HG03558 (cell line): ENCODE measurements around the gene HIVEP2.
A peak's percentile ranks its signal among the peaks of the same experiment; 100 is the strongest.

ENCODE experiments used
- ATAC-seq: cut with Tn5 transposase; IDR thresholded peaks from one replicate; pipeline ENCODE4 v1.9.1; 2021; ENCODE audit warnings: moderate number of reproducible peaks; ENCODE audit not compliant: unreplicated experiment; ENCODE audit errors: extremely low read depth

HIVEP2 gene

DNA sequence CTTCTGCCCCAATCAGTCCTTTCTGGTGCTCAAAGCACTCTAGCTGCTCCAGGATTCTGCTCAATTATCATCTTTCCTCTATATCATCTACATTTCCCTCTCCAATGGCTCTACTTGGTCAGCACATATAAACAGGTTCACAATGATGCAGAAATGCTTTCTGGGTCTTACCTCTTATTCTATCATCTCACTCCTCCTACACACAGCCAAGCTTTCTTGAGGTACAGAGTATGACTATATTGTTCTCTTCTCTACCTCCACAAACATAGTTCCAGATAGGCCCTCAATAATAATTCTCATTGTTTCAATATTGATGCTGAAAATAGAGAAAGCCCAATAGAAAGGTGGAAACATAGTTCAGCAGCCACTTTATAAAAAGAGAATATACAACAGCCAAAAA, 48.2 kb downstream of the HIVEP2 start:
- ATAC-seq: no peak

DNA sequence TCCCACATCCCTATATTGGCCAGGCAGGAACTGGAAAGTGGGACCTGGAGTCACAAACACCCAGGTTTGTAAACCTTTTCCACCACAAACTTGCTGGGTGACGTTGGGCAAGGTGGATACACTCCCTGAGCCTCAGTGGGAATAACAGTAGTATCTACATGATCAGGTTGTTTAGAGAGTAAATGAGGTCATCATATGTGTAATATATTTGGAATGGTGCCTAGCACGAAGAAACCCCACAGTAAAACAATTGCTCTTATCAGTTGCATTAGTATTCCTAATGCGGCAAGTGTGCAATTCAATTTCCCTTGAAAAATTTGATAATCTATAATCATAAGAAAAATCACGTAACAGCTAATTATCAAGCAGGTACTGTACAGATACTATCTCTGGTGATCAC, 51.9 kb downstream of the HIVEP2 start:
- no peak for ATAC-seq

DNA sequence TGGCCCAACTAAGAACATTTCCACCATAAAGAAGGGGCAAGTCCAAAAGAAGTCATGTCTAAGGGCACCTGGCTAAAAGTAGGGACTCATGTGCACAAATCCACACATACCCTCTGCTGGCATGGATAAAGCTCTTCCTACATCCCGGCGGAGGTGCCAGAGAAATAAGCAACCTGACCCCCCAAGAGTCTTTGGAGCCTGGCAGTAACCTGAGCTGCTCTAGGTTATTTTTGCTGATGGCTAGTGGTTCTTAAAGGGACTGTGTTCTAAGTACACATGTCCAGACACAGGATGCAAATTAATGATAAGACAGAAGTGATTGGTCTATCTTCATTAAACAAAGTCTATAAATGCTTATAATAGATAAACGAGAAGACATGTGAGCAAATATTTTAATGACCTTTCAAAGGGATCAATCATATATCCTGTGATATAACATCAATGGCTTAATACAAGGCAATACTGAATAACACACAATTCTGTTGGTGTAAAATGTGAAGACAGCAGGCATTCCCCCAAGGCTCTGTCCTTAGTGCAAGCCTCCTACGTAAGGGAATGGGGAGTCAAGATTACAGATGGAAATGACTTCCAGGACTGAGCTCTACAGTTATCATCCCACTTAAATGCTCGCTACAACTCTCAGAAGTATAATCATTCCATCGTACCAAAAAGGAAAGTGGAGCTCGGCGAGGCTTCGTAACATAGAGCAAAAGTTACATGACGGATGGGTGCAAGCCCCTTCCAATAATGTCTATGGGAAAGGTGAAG, 52.5 kb downstream of the HIVEP2 start:
- ATAC-seq: no peak

- ATAC-seq: no peak
Measured at GRCh38 chr6:142891454-142891853, 53.5 kb downstream of the HIVEP2 start.

- ATAC-seq: no peak
Measured at GRCh38 chr6:142888456-142888855, 56.5 kb downstream of the HIVEP2 start.

DNA sequence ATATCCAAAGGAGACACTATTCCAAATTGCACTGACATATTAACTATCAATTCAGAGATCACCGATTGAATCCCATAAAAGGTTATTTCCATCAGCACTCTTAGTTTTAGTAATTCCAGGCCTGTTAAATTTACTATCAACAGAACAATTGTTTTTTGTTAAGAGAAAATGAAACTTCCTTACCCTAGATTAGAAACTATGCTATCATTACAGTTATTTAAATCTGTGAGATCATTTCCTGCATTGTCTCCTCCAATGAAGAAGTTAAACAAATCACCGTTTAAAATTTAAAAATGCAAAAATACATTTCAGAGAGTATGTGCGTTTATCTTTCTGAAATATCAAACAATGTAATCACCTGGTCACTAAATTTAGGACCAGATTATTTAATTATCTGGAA, 57.5 kb downstream of the HIVEP2 start:
- ATAC-seq: no peak

DNA sequence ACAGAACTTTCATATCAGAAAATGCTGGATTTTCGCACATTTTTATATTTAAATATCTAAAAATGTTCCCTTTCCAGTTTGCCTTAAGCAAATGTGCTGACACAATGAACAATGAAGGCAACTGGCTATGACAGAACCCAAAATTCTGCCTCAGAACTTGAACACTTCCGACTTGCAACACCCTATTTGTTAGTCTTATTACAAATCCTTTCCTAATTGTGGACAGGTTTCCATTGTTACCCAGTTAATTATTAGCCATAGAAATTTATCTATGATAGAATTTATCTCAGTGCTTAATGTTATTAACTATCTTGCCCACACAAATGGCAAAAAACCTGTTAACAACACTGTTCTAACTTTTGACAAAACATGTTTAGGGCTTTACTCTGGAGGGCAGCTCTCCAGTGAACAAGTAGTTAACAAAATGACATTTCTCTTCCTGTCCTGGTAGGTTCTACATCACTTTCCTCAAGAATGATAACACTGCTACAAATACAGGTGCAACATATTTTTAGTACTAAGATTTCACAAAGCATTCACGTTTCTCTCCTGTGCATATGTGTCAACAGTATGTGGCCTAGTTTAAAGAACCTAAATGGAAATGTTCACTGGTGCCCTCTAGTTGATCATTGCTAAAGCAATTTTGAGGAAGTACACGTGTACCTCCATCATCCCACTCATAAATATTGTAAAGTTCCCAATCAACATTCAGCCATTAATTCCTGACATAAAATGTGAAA, 58.4 kb downstream of the HIVEP2 start:
- ATAC-seq: peak; percentile 70

- ATAC-seq: peak; percentile 62
Measured at GRCh38 chr6:142885182-142885867, 59.7 kb downstream of the HIVEP2 start.

DNA sequence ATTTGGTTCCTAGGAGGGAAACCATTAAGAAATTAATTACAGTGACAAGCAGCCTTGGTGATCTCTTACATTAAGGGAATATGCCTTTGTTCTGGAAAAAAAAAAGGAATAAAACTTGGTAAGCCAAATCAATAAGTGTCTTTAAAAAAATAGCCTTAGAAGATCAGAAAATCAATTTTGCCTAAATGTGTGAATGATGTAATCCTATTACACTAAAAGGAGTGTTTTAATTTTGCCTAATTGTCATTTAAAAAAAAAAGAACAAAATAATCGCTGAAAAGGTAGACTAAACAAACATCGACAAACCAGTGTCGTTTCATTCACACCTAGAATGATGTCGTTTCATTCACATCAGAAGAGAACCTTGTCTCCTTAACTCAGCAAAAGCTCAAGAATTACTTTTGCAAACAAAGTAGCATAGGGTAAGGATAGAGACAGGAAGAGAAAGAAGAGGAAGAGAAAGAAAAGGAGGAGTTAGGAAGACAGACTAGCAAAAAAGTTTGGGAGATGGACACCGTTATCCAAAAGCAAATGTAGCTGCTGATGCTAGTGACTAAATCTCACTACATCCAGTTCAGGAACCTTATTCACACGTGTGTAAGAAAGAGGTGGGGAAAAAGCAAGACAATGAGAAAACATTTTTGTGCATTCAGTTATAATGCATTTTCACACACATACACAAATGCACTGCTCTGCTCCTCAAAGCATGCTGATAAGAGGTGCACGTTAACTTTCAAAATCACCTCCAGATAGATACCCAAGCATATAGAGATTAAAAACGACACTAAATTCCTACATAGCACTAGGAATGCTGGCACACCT, 60.6 kb downstream of the HIVEP2 start:
- ATAC-seq: no peak

- no peak for ATAC-seq
Measured at GRCh38 chr6:142883011-142883410, 62.0 kb downstream of the HIVEP2 start.

DNA sequence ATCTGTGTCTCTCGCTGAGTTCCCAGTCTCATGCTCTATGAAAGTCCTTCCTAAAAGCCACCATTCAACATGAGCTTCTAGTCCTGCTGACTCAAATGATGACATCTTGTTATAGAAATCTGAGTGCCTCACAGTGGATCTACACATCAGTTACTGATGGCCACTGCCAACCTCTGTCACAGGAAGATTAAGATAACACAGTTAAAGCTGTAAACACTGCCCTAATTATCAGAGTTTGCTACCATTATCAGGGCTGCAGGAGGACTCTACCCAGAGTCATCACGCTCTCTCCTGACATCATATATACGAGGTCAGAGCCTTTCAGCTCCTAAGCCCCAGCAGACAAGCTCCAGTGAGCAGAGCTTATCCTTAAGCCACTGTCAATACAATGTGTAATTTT, 63.2 kb downstream of the HIVEP2 start:
- no peak for ATAC-seq

DNA sequence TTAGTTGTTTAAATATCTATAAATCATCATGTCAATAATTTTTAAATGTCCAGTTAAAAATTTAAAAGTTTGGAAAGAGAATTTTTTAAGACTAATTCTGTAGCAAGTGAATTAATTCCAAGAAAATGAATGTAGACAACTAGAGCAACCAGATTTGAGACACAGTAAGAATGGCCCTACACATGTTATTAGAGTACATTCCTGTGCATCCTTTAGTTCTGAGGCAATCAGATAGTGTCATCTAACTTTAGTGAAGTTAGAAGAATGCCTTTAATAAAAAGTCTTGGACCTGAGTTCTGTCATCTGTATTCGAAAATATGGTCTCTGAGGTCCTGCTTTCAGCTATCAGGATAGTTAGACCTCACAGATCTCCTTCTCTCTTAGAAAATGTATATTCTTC, 63.7 kb downstream of the HIVEP2 start:
- no peak for ATAC-seq

DNA sequence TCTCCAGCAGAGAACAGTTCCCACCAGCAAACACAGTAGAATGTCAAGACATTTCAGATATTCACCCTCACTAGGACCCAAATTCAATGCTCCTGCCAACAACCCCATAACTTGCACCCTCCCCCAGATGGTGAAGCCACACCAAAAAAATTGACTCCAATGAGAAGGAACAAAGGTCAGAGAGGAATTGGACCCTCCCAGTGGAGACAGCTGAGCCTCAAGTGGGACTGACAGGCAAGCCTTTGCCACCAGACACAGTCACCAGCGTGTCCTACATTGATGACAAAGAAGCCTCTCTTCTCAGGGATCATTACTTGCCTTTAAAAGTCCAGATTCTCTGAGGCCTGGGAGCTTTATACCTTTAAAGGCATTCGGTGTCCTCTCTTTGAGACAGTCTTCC, 64.8 kb downstream of the HIVEP2 start:
- ATAC-seq: no peak

- ATAC-seq: no peak
Measured at GRCh38 chr6:142879527-142879926, 65.4 kb downstream of the HIVEP2 start.

DNA sequence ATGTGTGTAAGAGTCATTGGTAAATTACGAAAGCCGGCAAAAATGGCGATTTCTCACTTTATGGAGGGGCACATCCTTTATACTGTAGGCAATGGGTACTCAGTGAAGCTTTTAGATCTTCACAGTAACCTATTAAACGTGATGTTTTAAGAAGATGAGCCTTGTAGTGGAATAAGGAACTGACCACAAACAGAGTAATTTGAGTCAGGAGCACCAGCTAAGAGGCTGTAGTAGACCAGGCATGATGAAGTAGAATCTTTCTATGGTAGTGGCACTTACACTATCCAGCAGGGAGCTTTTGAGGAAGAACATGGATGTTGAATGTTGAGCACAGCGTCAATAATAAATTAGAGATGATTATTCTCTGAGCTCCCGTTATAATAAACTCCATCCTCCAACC, 65.9 kb downstream of the HIVEP2 start:
- no peak for ATAC-seq

- no peak for ATAC-seq
Measured at GRCh38 chr6:142878407-142878806, 66.6 kb downstream of the HIVEP2 start.

DNA sequence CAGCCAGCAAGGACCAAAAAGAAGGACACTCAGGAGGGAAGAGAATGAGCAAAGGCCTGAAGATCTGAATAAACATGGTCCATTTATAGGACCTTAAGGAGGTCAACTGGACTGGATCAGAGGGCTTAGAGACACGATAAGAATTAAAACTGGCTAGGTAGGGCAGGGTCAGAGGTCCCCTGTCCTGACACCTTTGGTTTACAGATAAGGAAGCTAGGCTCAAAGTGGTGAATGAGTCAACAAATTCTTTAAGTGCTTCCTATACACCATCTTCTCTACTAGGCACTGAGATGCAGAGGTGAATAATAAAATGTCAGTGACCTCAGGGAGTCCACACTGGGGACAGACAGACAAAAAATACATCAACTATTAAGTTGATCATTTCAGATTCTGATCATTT, 70.3 kb downstream of the HIVEP2 start:
- no peak for ATAC-seq

DNA sequence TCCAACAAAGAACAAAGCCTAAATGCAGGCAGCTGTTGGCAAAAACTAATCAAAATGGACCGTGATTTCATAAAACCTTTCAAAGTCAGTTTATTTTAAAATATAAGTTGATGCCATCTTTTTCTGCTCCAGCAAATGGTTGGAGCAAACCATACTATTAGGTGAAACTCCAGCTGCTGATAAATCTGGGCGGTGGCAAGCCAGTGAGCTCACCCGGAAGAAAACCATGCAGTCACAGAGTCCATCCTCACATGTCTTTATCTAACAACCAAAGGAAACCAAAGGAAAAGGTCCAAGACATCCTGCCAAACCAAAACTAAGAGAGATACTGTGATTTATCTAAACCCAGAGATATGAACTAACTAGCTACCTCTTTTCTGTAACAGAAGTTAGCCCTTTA, 72.6 kb downstream of the HIVEP2 start:
- ATAC-seq: no peak

- peak; percentile 81 for ATAC-seq
Measured at GRCh38 chr6:142871910-142872331, 73.1 kb downstream of the HIVEP2 start.

DNA sequence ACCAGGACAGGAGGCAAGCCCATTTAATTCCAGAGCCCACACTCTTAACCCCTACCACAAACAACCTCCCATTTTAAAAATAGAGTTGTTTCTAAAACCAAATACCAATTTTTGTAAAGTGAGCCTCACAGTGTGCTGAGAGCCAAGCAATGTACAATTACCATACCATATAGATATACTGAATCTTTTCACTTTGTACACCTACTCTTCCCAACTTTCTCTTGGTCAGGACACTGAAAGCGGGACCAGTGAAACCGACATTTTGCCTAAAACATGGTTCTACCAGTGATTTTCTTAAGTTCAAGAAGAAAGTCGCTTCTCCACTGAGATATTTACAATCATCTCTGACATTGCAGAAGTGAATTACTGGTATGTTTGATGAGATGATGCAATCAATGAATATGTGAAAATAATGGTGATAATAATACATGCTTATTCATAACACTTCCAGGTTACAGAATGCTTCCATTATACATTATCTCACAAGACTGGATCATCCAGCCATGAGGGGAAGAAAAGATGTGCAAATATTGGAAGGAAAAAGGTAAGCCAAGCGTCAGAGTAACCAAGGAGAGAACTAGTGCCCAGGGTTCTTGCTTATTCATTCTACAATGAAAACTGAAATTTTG, 74.1 kb downstream of the HIVEP2 start:
- ATAC-seq: no peak
